Smooth muscle cell (in vitro differentiated cells): ENCODE results near the gene NDUFS4. TPM values are rescaled to one million over a fixed set of nuclear protein-coding genes. Genes with fewer than 3 reads are reported as not detected.

ENCODE experiments used
- DNase-seq: peaks from one replicate; lab custom pipeline; 2025; ENCODE audit not compliant: unreplicated experiment; lab: John Stamatoyannopoulos, UW
- H2AFZ ChIP-seq: fragments of 200-600 bp; sonication (generic); 2 replicates; pipeline ENCODE4 v1.6.0; 2016; ENCODE audit warnings: antibody characterized with exemption, low read depth, mild to moderate bottlenecking
- H3F3A ChIP-seq: fragments of 200-600 bp; sonication (generic); 2 replicates; pipeline ENCODE4 v1.6.0; 2017; ENCODE audit warnings: antibody characterized with exemption, low read depth
- H3K27ac ChIP-seq: fragments of 200-600 bp; sonication (generic); 2 replicates; pipeline ENCODE4 v1.5.1; 2016; ENCODE audit warnings: low read depth, mild to moderate bottlenecking
- H3K27me3 ChIP-seq: fragments of 200-600 bp; sonication (generic); 2 replicates; pipeline ENCODE4 v1.6.1; 2016; ENCODE audit warnings: low read depth, mild to moderate bottlenecking
- H3K36me3 ChIP-seq: fragments of 200-600 bp; sonication (generic); 2 replicates; pipeline ENCODE4 v1.5.1; 2016; ENCODE audit warnings: low read depth
- H3K4me1 ChIP-seq: fragments of 200-600 bp; sonication (generic); 2 replicates; pipeline ENCODE4 v1.5.1; 2016; ENCODE audit warnings: low read depth
- H3K4me2 ChIP-seq: fragments of 200-600 bp; sonication (generic); 2 replicates; pipeline ENCODE4 v1.6.0; 2016; ENCODE audit warnings: mild to moderate bottlenecking
- H3K4me3 ChIP-seq: fragments of 200-600 bp; sonication (generic); 2 replicates; pipeline ENCODE4 v1.5.1; 2016; ENCODE audit warnings: mild to moderate bottlenecking
- H3K79me2 ChIP-seq: fragments of 200-600 bp; sonication (generic); 2 replicates; pipeline ENCODE4 v1.6.0; 2016; ENCODE audit warnings: low read depth, mild to moderate bottlenecking
- H3K9ac ChIP-seq: fragments of 200-600 bp; sonication (generic); 2 replicates; pipeline ENCODE4 v1.6.0; 2016; ENCODE audit warnings: low read depth
- H3K9me3 ChIP-seq: fragments of 200-600 bp; sonication (generic); replicated peaks from 2 replicates; pipeline ENCODE4 v1.5.1; 2016; ENCODE audit warnings: low read depth
- H4K20me1 ChIP-seq: fragments of 200-600 bp; sonication (generic); 2 replicates; pipeline ENCODE4 v1.6.0; 2016; ENCODE audit warnings: low read depth
- WGBS: methylation state at CpG from one replicate; pipeline ENCODE4 v1.1.7; 2016; ENCODE audit warnings: low lambda C conversion rate; 5-methylcytosine and 5-hydroxymethylcytosine counted together
- polyA plus RNA-seq: library from polyadenylated mRNA; unstranded; fragments of >200 nt; fragmentation: Nextera tagmentation; extraction: Ambion mirVana; gene quantifications from 2 replicates; pipeline ENCODE4 v1.2.1, GENCODE V29; 2016
- total RNA-seq: library from RNA; depleted of rRNA; stranded (reverse); fragments of >200 nt; gene quantifications from 2 replicates; pipeline ENCODE4 v1.2.3, GENCODE V29; 2014
- TF ChIP-seq, protein P1 (sequence below): fragments of 200-600 bp; sonication (generic); IDR thresholded peaks from 2 replicates; pipeline ENCODE4 v1.5.1; 2017; ENCODE audit warnings: borderline replicate concordance, mild to moderate bottlenecking, antibody characterized with exemption; ENCODE audit not compliant: insufficient read depth, poor library complexity, severe bottlenecking

NDUFS4 gene
- total and polyA plus RNA-seq, 2 experiments from 2014 or later, result 182 to 218 TPM

DNA sequence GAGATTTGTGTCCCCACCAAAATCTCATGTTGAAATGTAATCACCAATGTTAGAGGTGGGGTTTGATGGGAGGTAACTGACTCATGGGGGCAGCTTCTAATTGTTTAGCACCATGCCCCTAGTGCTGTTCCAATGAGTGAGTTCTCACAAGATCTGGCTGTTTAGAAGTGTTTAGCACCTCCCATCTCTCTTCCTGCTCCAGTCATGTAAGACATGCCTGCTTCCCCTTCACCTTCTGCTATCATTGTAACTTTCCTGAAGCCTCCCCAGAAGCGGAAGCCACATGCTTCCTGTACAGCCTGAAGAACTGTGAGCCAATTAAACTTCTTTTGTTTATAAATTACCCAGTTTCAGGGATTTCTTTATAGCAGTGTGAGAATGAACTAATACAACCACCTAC, 170.5 kb downstream of the NDUFS4 start:
- H3K9ac ChIP-seq, result no peak overlapping the region
- no peaks in the 10 kb centered on the region for H4K20me1 ChIP-seq
- no peak overlapping the region for H3K4me3 ChIP-seq
- DNase-seq, result no peak
- H3K27ac ChIP-seq, result no peak overlapping the region
- H3K27me3 ChIP-seq, result no peaks in the 10 kb centered on the region
- 77% methylated on average over 1 of the region's 1 CpG for WGBS
- no peaks in the 10 kb centered on the region for H3F3A ChIP-seq
- H2AFZ ChIP-seq, result no peak overlapping the region
- H3K9me3 ChIP-seq, result no peaks in the 10 kb centered on the region
- H3K36me3 ChIP-seq, result no peaks in the 10 kb centered on the region
- no peak overlapping the region for H3K4me2 ChIP-seq
- no peaks in the 10 kb centered on the region for H3K4me1 ChIP-seq
- no peaks in the 10 kb centered on the region for H3K79me2 ChIP-seq
- TF ChIP-seq, protein P1, sequence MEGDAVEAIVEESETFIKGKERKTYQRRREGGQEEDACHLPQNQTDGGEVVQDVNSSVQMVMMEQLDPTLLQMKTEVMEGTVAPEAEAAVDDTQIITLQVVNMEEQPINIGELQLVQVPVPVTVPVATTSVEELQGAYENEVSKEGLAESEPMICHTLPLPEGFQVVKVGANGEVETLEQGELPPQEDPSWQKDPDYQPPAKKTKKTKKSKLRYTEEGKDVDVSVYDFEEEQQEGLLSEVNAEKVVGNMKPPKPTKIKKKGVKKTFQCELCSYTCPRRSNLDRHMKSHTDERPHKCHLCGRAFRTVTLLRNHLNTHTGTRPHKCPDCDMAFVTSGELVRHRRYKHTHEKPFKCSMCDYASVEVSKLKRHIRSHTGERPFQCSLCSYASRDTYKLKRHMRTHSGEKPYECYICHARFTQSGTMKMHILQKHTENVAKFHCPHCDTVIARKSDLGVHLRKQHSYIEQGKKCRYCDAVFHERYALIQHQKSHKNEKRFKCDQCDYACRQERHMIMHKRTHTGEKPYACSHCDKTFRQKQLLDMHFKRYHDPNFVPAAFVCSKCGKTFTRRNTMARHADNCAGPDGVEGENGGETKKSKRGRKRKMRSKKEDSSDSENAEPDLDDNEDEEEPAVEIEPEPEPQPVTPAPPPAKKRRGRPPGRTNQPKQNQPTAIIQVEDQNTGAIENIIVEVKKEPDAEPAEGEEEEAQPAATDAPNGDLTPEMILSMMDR, result no peak

Other genes starting within 250 kb of the NDUFS4 start
- gene FST, start 80.0 kb upstream of the NDUFS4 start, total RNA-seq, result 31.6 and 52.6 TPM in 2 replicates
- 95.5 and 130 TPM in 2 replicates for gene FST, start 80.0 kb upstream of the NDUFS4 start, polyA plus RNA-seq